ENCODE measurements around the gene PPP1R1B. TPM values are rescaled to one million over a fixed set of nuclear protein-coding genes. Genes with fewer than 3 reads are reported as not detected.

Gene PPP1R1B
- total and polyA plus RNA-seq, 9 of the 15 experiments (the other 6 are each of a cell fraction or from before 2014, with no cell fraction given) = 0.07 to 0.18 (median 0.10) TPM; not detected in 4

- in situ Hi-C loops (cut with MboI) = no loop called here
- POLR2A ChIA-PET = interaction anchor here (0.7 kb wide), 1 partner anchor 677 kb away, joined by 4 read pairs; no protein-coding TSS in a partner anchor
- WGBS (ENCODE audit: insufficient coverage, low coverage, missing lambda C conversion rate) = 4% methylated on average over 2 of the region's 2 CpGs
- intact Hi-C loops (cut with micrococcal nuclease) = no loop called here
- no peak for TF ChIP-seq BRCA1 (IDR thresholded peaks at IDR 0.05)
- no peak for TF ChIP-seq BRCA1 (CRISPR knock-in tag; IDR thresholded peaks at IDR 0.05)
- TF ChIP-seq BCL6 (CRISPR knock-in tag; IDR thresholded peaks at IDR 0.05) = no peak
- TF ChIP-seq ETV5 (CRISPR knock-in tag; IDR thresholded peaks at IDR 0.05; ENCODE audit: low read depth) = no peak
- TF ChIP-seq VEZF1 (CRISPR knock-in tag; IDR thresholded peaks at IDR 0.05) = no peak
- no peak for TF ChIP-seq KDM1A (IDR thresholded peaks at IDR 0.05)
- no peak for TF ChIP-seq ZNF785 (CRISPR knock-in tag; IDR thresholded peaks at IDR 0.05)
- no peak for TF ChIP-seq FOXK2 (conservative IDR thresholded peaks at IDR 0.05 in 1 of 2, IDR thresholded peaks at IDR 0.05 in 1 of 2; ENCODE audit: low read depth in 2 of 2)
- no peak for TF ChIP-seq MEF2A (IDR thresholded peaks at IDR 0.05; ENCODE audit: control insufficient read depth, low read depth, low read length)
- TF ChIP-seq CC2D1A (IDR thresholded peaks at IDR 0.05) = no peak
- TF ChIP-seq TSC22D4 (tag; IDR thresholded peaks at IDR 0.05) = no peak
- TF ChIP-seq PCBP1 (IDR thresholded peaks at IDR 0.05; ENCODE audit: low read depth, low read length, poor library complexity, severe bottlenecking) = no peak
- TF ChIP-seq IRF1 (CRISPR knock-in tag; IDR thresholded peaks at IDR 0.05; ENCODE audit: borderline replicate concordance) = no peak
- TF ChIP-seq STAT6 (CRISPR knock-in tag; IDR thresholded peaks at IDR 0.05) = no peak
- no peak for TF ChIP-seq ZNF717 (CRISPR knock-in tag; IDR thresholded peaks at IDR 0.05)
- no peak for TF ChIP-seq RFX7 (CRISPR knock-in tag; IDR thresholded peaks at IDR 0.05)
- no peak for TF ChIP-seq POLR2AphosphoS2 (IDR thresholded peaks at IDR 0.05; ENCODE audit: low read length)
- no peak for TF ChIP-seq E2F4 (CRISPR knock-in tag; IDR thresholded peaks at IDR 0.05; ENCODE audit: low read depth)
- no peak for TF ChIP-seq ETS2 (tag; IDR thresholded peaks at IDR 0.05; ENCODE audit: borderline replicate concordance, poor library complexity, severe bottlenecking)
- no peak overlapping the region for H3K4me2 ChIP-seq (ENCODE audit: insufficient read depth, low read length)
- peaks cover 6% of the 10 kb centered on the region; the same call in 1 of the 2 replicates for H4K20me1 ChIP-seq (replicated peaks; ENCODE audit: control insufficient read depth, insufficient read depth, low read length)
- no TSS peak for BruUV-seq (replicated peaks)
- H3K9me1 ChIP-seq (ENCODE audit: control insufficient read depth, insufficient read depth, low read length) = no peaks in the 10 kb centered on the region
- CTCF ChIA-PET (ENCODE audit: low intra/inter-chr PET ratio) = no interaction called here
- peaks cover 0 to 11% of the 10 kb centered on the region in 2 experiments; a peak in 1 of 5 replicates for H3K4me1 ChIP-seq (replicated peaks in 1 of 2; ENCODE audit: control insufficient read depth in 2 of 2, insufficient read depth in 2 of 2, low read length in 2 of 2)
- FAIRE-seq (no peak), DNase-seq (ENCODE audit: extremely low read depth in 1 of 4, low spot score in 3 of 4) (no peak), ATAC-seq (no peak)
- H3K9me3 ChIP-seq (replicated peaks; ENCODE audit: control insufficient read depth, insufficient read depth, low read depth, low read length) = no peaks in the 10 kb centered on the region
- no peaks in the 10 kb centered on the region for H3K36me3 ChIP-seq (ENCODE audit: control insufficient read depth, insufficient read depth, low read length)
- H3K27ac ChIP-seq (ENCODE audit: extremely low read depth, low read depth, low read length) = no peak overlapping the region
- H3K4me3 ChIP-seq = no peak overlapping the region
- H3K79me2 ChIP-seq (ENCODE audit: control insufficient read depth, insufficient read depth, low read length) = no peaks in the 10 kb centered on the region
- no peak overlapping the region for H2AFZ ChIP-seq (ENCODE audit: low read depth, low read length)
- peaks cover 7 to 31% of the 10 kb centered on the region in 2 experiments; a peak in 4 of 5 replicates for H3K27me3 ChIP-seq (ENCODE audit: control insufficient read depth in 2 of 2, insufficient read depth in 2 of 2, low read length in 2 of 2)
- no peak overlapping the region for H3K9ac ChIP-seq (ENCODE audit: insufficient read depth in 1 of 2, low read depth in 2 of 2, low read length in 2 of 2)
Observed at GRCh38 chr17:39593371-39593770, 33.4 kb upstream of the PPP1R1B start.
